ENCODE measurements around the gene RGS6.

The RGS6 gene

GRCh38 chr14:72089625-72090024, 157.4 kb downstream of the RGS6 start:
- no peak for DNase-seq

DNA sequence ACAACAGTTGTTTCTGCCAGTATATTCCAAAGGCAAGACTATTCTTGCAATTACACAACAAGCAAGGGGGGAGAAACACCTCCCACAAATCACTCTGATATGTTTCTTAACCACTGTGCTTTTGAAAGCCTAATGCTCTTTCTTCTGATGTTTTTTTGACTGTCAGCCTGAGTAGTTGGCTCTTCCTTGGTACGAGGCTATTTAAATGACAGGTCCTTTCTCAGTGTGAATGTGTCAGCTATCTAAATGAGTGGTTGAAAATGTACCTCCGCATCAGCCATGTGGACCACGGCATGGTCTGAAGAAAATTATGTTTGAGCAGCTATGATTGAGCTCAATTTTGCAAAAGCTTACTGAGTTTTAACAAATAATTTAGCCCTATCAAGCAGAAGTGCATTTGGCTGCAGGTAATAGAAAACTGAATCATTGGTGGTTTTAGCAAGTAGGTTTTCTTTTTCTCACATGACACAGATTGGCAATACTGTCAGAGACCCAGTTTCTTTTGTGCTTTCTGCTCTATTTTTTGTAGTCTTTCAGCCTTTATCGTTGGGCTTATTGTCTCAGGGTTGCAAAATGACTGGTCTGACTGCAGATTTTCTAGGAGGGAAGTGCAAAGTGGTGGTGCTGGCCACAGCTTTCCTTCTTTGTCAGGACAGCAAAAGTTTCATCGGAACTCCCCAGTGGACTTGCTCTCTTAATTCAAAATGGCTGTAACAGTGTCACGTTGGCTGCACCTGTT, 162.8 kb downstream of the RGS6 start:
- no peak for DNase-seq

- no peak for DNase-seq
Observed at GRCh38 chr14:72097173-72097783, 165.0 kb downstream of the RGS6 start.

DNA sequence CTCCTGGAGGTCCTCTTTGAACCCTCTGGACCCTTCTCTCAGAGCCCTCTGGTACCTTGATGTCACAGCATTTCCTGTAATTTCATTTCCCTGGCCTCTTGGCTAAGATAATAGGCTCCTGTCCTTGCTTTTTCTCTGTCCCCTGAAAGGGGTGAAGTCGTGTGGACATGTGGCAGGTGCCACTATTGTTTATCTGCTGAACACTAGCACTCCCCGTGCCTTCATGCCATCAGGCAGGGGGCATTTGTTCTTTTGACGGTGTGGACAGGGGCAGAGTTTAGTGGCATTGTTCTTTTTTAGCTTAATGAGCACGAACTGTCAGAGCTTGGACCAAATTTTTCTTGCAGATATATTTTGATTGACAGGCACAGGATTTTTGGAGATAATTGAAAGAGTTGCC, 166.0 kb downstream of the RGS6 start:
- DNase-seq: no peak

- no peak for DNase-seq
Observed at GRCh38 chr14:72099566-72099965, 167.3 kb downstream of the RGS6 start.

- DNase-seq: no peak
Observed at GRCh38 chr14:72104011-72104613, 171.9 kb downstream of the RGS6 start.

- no peak for DNase-seq
Observed at GRCh38 chr14:72111911-72112310, 179.7 kb downstream of the RGS6 start.

- DNase-seq: no peak
Observed at GRCh38 chr14:72118841-72119240, 186.6 kb downstream of the RGS6 start.

GRCh38 chr14:72120315-72120714, 188.1 kb downstream of the RGS6 start:
- DNase-seq: no peak

DNA sequence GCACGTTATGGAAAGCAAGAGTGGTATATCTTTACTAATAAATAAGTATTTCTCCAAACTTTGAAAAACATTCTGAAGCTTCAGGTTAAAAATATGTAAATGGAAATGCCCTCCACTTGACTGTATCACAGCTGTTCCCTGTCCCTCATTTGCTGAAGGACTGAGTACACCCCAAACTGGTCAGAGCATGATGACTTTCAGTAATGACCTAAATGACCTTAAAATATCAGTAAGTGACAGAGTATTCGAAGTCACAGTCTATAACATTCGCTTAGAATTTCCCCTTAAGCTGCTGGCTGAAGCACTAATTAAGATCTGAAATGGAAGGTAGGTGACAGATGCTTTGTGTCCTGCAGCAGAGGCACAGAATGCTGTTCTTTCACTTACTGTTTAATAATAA, 191.5 kb downstream of the RGS6 start:
- DNase-seq: no peak

GRCh38 chr14:72124171-72124570, 191.9 kb downstream of the RGS6 start:
- no peak for DNase-seq

GRCh38 chr14:72126091-72126490, 193.9 kb downstream of the RGS6 start:
- no peak for DNase-seq

DNA sequence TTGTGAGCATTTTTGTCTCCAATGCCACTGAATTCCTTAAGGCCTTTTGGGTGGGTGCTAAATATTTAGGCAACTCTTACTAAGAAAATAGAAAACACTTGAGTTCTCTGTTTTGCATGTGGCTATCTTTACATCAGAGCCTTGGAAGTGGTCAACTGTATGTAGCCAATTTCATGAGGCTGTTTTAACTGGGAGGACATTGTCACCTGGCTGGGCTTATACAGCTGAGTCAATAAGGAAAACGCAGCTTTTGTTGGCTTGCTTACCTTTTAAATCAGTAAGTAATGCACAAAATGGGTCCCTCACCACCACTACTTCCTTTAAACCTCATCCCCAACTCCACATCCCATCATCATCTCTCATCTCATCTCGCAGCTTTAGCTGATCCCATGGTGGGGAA, 194.3 kb downstream of the RGS6 start:
- no peak for DNase-seq

DNA sequence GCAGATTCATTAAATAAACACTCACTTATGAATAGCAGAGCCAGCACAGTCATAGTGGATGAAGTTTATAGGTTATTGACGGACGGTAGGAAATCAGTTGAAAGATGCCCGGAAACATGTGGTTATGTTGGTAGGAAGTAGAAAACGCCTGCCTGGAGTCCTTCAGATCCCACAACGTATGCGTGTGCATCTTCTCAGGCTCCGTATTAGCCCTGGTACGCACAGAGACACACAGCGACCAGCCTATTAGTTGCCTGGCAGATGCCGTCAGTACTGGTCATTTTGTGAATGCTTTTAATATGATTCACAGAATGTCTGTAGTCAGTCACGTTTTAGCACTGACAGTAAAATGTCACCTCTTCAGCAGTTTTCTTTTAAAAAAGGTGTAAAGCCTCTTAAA, 196.4 kb downstream of the RGS6 start:
- no peak for DNase-seq

- DNase-seq: no peak
Observed at GRCh38 chr14:72129291-72129690, 197.1 kb downstream of the RGS6 start.

- DNase-seq: no peak
Observed at GRCh38 chr14:72141084-72141483, 208.9 kb downstream of the RGS6 start.

GRCh38 chr14:72142328-72142727, 210.1 kb downstream of the RGS6 start:
- DNase-seq: no peak

- DNase-seq: no peak
Observed at GRCh38 chr14:72146241-72146640, 214.0 kb downstream of the RGS6 start.

DNA sequence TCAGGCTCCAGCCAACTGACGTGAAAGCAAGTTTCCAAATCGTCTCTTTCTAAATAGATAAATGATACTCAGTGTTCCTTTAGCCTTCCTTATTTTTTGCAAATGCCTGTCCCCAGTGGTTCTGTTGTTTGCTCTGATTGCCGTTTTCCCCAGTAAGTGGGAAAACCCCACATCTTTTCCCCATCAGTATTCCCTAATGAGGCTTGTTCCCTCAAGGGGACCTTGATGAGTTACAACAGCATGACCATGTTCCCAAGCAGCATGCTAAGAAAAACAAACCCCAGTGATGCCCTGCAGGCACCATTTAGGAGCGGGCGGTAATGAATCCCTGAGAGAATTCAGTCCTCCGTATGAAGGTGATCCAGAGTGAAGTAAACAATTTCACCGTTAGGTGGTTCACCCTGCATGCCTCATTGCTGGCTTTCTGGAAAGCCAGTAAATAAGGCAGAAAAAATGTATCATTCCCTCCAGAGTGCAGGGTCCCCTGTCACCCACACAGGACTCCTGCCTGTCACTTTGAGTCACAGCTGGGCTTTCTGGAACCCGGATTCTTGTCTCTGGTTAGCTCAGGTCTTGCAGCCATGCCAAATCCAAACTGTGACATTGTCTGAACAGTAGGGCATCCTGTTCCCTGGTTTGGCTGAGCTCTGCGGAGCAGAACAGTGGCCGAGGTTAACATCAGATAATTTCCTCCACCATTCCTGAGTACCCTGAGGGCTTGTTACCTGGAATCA, 222.6 kb downstream of the RGS6 start:
- no peak for DNase-seq

DNA sequence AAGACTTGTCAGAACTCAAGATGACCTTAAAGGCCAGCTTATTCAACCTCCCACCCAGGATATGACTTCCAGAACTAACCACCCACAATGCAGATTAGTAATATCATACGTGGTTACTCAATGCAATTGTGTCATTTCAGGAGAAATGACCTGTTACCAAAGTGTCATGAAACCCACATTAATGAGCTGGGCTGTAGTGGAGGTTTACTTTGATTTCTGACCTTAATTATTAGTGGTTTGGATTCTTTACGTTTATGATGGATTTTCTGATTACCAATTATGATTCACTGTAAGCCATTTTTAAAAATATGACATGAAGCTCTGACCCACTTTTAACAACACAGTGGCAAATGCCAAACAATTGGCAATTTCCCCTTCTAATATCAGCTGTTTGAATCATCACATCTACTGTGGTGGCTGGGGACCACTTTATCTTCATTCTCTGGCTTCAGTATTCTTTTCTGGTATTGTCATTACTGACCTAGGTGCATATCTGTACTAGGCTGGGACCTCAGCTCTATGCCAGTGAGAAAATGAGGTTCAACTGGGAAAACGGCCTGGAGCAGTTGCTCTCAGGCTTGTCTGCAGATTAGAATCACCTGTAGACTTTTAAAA, 223.3 kb downstream of the RGS6 start:
- no peak for DNase-seq

- no peak for DNase-seq
Observed at GRCh38 chr14:72164420-72165228, 232.4 kb downstream of the RGS6 start.

- no peak for DNase-seq
Observed at GRCh38 chr14:72165229-72165698, 233.0 kb downstream of the RGS6 start.
